B cell (primary cell): ENCODE results near the gene GGT1. TPM values are rescaled to one million over a fixed set of nuclear protein-coding genes. Genes with fewer than 3 reads are reported as not detected.
"Not testable (repeated sequence)": the region's sequence is repeated elsewhere in the genome, so short reads cannot be mapped to it uniquely, and the experiment has no call there.

ENCODE experiments used
- ATAC-seq: fragments of 200-7000 bp; cut with Tn5 transposase; one replicate; pipeline ENCODE4 v1.10.0; 2021; ENCODE audit warnings: low read depth, mild to moderate bottlenecking, moderate number of reproducible peaks, moderate library complexity
- CTCF ChIA-PET: fragments of 350-600 bp; sonication (Branson Sonifier 250); formaldehyde crosslinking; loops from one replicate; lab custom pipeline; 2021; ENCODE audit warnings: antibody characterized with exemption, inconsistent platforms; lab: Charles Lee
- POLR2A ChIA-PET: fragments of 350-600 bp; sonication (Branson Sonifier 250); formaldehyde crosslinking; loops from one replicate; lab custom pipeline; 2021; ENCODE audit warnings: antibody characterized with exemption; lab: Charles Lee
- DNase-seq: peaks from one replicate; pipeline ENCODE4 v3.0.0; 2013
- H2AFZ ChIP-seq: 2 replicates; pipeline ENCODE4 v1.6.1; 2012; ENCODE audit warnings: mild to moderate bottlenecking, low read depth, low read length; ENCODE audit not compliant: insufficient read depth, poor library complexity, severe bottlenecking
- H3K27ac ChIP-seq, 2 donors: 1 replicate in 1 of 2; 2 replicates in 1 of 2; pipeline ENCODE4 v1.5.1; 2012 to 2013; ENCODE audit warnings: low read length in 2 of 2, mild to moderate bottlenecking in 2 of 2, moderate library complexity in 1 of 2
- H3K27me3 ChIP-seq, 4 experiments: fragments of 200-600 bp in 1 of 4; sonication (generic) in 1 of 4; replicated peaks in 1 of 4; 1 replicate in 2 of 4; 2 replicates in 2 of 4; pipeline versions ENCODE4 v1.6.1 to v1.7.0; 2013 to 2016; ENCODE audit warnings: low read length in 3 of 4, mild to moderate bottlenecking in 2 of 4, mixed read lengths in 1 of 4, moderate library complexity in 1 of 4; ENCODE audit not compliant: insufficient read depth in 4 of 4, control insufficient read depth in 3 of 4; ENCODE audit errors: control extremely low read depth in 1 of 4
- H3K36me3 ChIP-seq, 2 experiments: replicated peaks in 1 of 2; 1 replicate in 1 of 2; 2 replicates in 1 of 2; pipeline versions ENCODE4 v1.6.1 to v1.7.1; 2013; ENCODE audit warnings: low read length in 1 of 2; ENCODE audit not compliant: insufficient read depth in 2 of 2, control insufficient read depth in 1 of 2; ENCODE audit errors: control extremely low read depth in 1 of 2, extremely low read depth in 1 of 2
- H3K4me1 ChIP-seq, 2 donors: fragments of 200-600 bp in 1 of 2; sonication (generic) in 1 of 2; 1 replicate in 1 of 2; 2 replicates in 1 of 2; pipeline versions ENCODE4 v1.5.1 to v1.6.1; 2013 to 2017; ENCODE audit warnings: low read length in 2 of 2; ENCODE audit not compliant: control insufficient read depth in 2 of 2, insufficient read depth in 2 of 2
- H3K4me2 ChIP-seq: replicated peaks from 2 replicates; pipeline ENCODE3; 2012; ENCODE audit warnings: mild to moderate bottlenecking, low read depth, low read length; ENCODE audit not compliant: poor library complexity, severe bottlenecking
- H3K4me3 ChIP-seq, 5 experiments: fragments of 200-600 bp in 1 of 5; sonication (generic) in 1 of 5; 1 replicate in 3 of 5; 2 replicates in 2 of 5; pipeline versions ENCODE4 v1.5.1 to v1.7.0; 2011 to 2016; ENCODE audit warnings: low read length in 4 of 5, mild to moderate bottlenecking in 4 of 5, low read depth in 2 of 5, control low read depth in 1 of 5, moderate library complexity in 1 of 5; ENCODE audit not compliant: insufficient read depth in 1 of 5; ENCODE audit errors: control extremely low read depth in 1 of 5, extremely low read depth in 1 of 5
- H3K79me2 ChIP-seq: fragments of 200-600 bp; sonication (generic); one replicate; pipeline ENCODE4 v1.6.0; 2016; ENCODE audit warnings: low read length; ENCODE audit not compliant: control insufficient read depth, insufficient read depth
- H3K9ac ChIP-seq: fragments of 200-600 bp; sonication (generic); 2 replicates; pipeline ENCODE4 v1.6.1; 2017; ENCODE audit warnings: mild to moderate bottlenecking, low read length, moderate library complexity
- H3K9me3 ChIP-seq, 3 donors: one replicate each; pipeline versions ENCODE4 v1.6.1 to v1.7.1; 2013; ENCODE audit warnings: low read length in 2 of 3; ENCODE audit not compliant: control insufficient read depth in 2 of 3, insufficient read depth in 1 of 3; ENCODE audit errors: control extremely low read depth in 1 of 3
- H4K20me1 ChIP-seq: 2 replicates; pipeline ENCODE4 v1.6.0; 2012; ENCODE audit warnings: mild to moderate bottlenecking, low read length; ENCODE audit not compliant: insufficient read depth, control insufficient read depth, poor library complexity, severe bottlenecking
- H3K27ac Mint-ChIP-seq: one replicate; pipeline ENCODE4 v1.8.0; 2021; ENCODE audit warnings: mixed read lengths
- H3K27me3 Mint-ChIP-seq: one replicate; pipeline ENCODE4 v1.8.0; 2021; ENCODE audit warnings: mixed read lengths
- H3K4me1 Mint-ChIP-seq: one replicate; pipeline ENCODE4 v1.8.0; 2021; ENCODE audit warnings: mixed read lengths
- H3K4me3 Mint-ChIP-seq: one replicate; pipeline ENCODE4 v1.8.0; 2021; ENCODE audit warnings: mixed read lengths
- H3K9me3 Mint-ChIP-seq: one replicate; pipeline ENCODE4 v1.8.0; 2022; ENCODE audit warnings: mixed read lengths; ENCODE audit not compliant: insufficient read depth
- CTCF ChIP-seq: fragments of 200-600 bp; IDR thresholded peaks from one replicate; pipeline ENCODE4 v1.8.0; 2022; ENCODE audit warnings: antibody characterized with exemption, mild to moderate bottlenecking
- EZH2 ChIP-seq: IDR thresholded peaks from 2 replicates; pipeline ENCODE4 v1.6.1; 2012; ENCODE audit warnings: borderline replicate concordance, low read depth, mild to moderate bottlenecking, moderate library complexity, low read length; ENCODE audit not compliant: insufficient read depth, poor library complexity, severe bottlenecking
- WGBS: methylation state at CpG from one replicate; pipeline ENCODE4 v1.1.5; 2013; ENCODE audit warnings: missing lambda C conversion rate; ENCODE audit not compliant: insufficient coverage; 5-methylcytosine and 5-hydroxymethylcytosine counted together
- intact Hi-C: fragments of 100-400 bp; cut with micrococcal nuclease; formaldehyde crosslinking; loops from one replicate; pipeline ENCODE4 v1.10.0; 2022
- polyA plus RNA-seq: library from polyadenylated mRNA; depleted of rRNA; stranded (reverse); fragments of >200 nt; gene quantifications from 2 replicates; pipeline ENCODE4 v1.2.3, GENCODE V29; 2012
- total RNA-seq, 2 donors: library from RNA; stranded (reverse); fragments of 120-200 nt in 1 of 2; gene quantifications; 1 replicate in 1 of 2; 2 replicates in 1 of 2; pipeline versions ENCODE4 v1.2.3 to v1.2.4, GENCODE V29; 2013 to 2022

GGT1 gene
- total and polyA plus RNA-seq, 2 donors (not counting 1 experiment from before 2014, with no cell fraction given) = 7.8 to 22.1 TPM

- H3K9me3 Mint-ChIP-seq = no peaks in the 10 kb centered on the region
- Histone ChIP-seq H3K9ac (no peak overlapping the region), H3K27me3 (no peaks in the 10 kb centered on the region), H3K79me2 (no peaks in the 10 kb centered on the region), H3K36me3 (no peaks in the 10 kb centered on the region), H2AFZ (no peak overlapping the region), H3K9me3 (no peaks in the 10 kb centered on the region), H3K4me2 (no peak overlapping the region), H3K27ac (no peak overlapping the region), H3K4me1 (peaks cover 0 to 9% of the 10 kb centered on the region in 2 donors), H4K20me1 (no peaks in the 10 kb centered on the region), H3K4me3 (no peak overlapping the region)
- peaks cover 10% of the 10 kb centered on the region for H3K4me1 Mint-ChIP-seq
- ChIA-PET POLR2A (no interaction called here), CTCF (no interaction called here)
- no peak overlapping the region for H3K4me3 Mint-ChIP-seq
- DNase-seq (no peak), ATAC-seq (no peak)
- intact Hi-C loops = no loop called here
- no peak for TF ChIP-seq EZH2
- no peak for TF ChIP-seq CTCF
- WGBS = 76% methylated on average over 6 of the region's 12 CpGs
- H3K27ac Mint-ChIP-seq = no peak overlapping the region
- H3K27me3 Mint-ChIP-seq = no peaks in the 10 kb centered on the region
These were observed 1.5 kb upstream of the GGT1 start for GRCh38 chr22:24601217-24602104.

GRCh38 chr22:24602105-24602749 lies 766 bp upstream of the GGT1 start:
- H3K4me1 Mint-ChIP-seq, H3K9me3 ChIP-seq, H2AFZ ChIP-seq, H3K27me3 Mint-ChIP-seq, H3K4me1 ChIP-seq, H3K27ac Mint-ChIP-seq, H3K4me2 ChIP-seq, H3K4me3 Mint-ChIP-seq, CTCF ChIA-PET, H3K27ac ChIP-seq, H3K27me3 ChIP-seq, H3K4me3 ChIP-seq, DNase-seq, intact Hi-C loops, H3K79me2 ChIP-seq, H3K36me3 ChIP-seq, ATAC-seq, H3K9me3 Mint-ChIP-seq, H4K20me1 ChIP-seq, POLR2A ChIA-PET, H3K9ac ChIP-seq: not testable (repeated sequence)
- 100% methylated on average over 7 of the region's 11 CpGs for WGBS

- CTCF ChIA-PET, H3K27me3 ChIP-seq, intact Hi-C loops, H3K79me2 ChIP-seq, H3K27me3 Mint-ChIP-seq, H3K27ac ChIP-seq, H4K20me1 ChIP-seq, DNase-seq, H3K9me3 ChIP-seq, H3K36me3 ChIP-seq, H3K9ac ChIP-seq, POLR2A ChIA-PET, H3K9me3 Mint-ChIP-seq, H3K4me3 ChIP-seq, H3K4me2 ChIP-seq: not testable (repeated sequence)
- Histone ChIP-seq H3K4me1 (peaks cover 0 to 18% of the 10 kb centered on the region in 2 donors), H2AFZ (peak overlapping the region; percentile 28)
- ATAC-seq = peak; percentile 15
- WGBS = 3% methylated on average over 8 of the region's 18 CpGs
- H3K27ac Mint-ChIP-seq = peak overlapping the region; percentile 74
- peak overlapping the region; percentile 61 for H3K4me3 Mint-ChIP-seq
- peaks cover 14% of the 10 kb centered on the region for H3K4me1 Mint-ChIP-seq
These were observed 1.0 kb downstream of the GGT1 start for GRCh38 chr22:24603770-24604629.
